H1 (cell line): ENCODE results near the gene NPHP4.

Source experiments
- ATF3 ChIP-seq: IDR thresholded peaks from 2 replicates; pipeline ENCODE4 v1.6.1; 2011; ENCODE audit warnings: low read depth, mild to moderate bottlenecking, low read length; ENCODE audit not compliant: insufficient read depth
- CTCF ChIP-seq, 3 experiments: IDR thresholded peaks; 1 replicate in 2 of 3; 2 replicates in 1 of 3; pipeline versions ENCODE4 v1.5.1 to v1.6.1; 2011; ENCODE audit warnings: low read length in 3 of 3, mild to moderate bottlenecking in 3 of 3, inconsistent platforms in 2 of 3, low read depth in 1 of 3, moderate library complexity in 1 of 3; ENCODE audit not compliant: insufficient read depth in 1 of 3; ENCODE audit errors: control extremely low read depth in 1 of 3
- EP300 ChIP-seq, 2 experiments: IDR thresholded peaks; 1 replicate in 1 of 2; 2 replicates in 1 of 2; pipeline ENCODE4 v1.6.1; 2011 to 2012; ENCODE audit warnings: low read depth in 2 of 2, low read length in 2 of 2, mild to moderate bottlenecking in 2 of 2, borderline replicate concordance in 1 of 2, inconsistent platforms in 1 of 2, moderate library complexity in 1 of 2
- RFX5 ChIP-seq: IDR thresholded peaks from 2 replicates; pipeline ENCODE4 v1.6.1; 2011; ENCODE audit warnings: low read depth, low read length, improper control_type of control experiment, borderline replicate concordance
- SIN3A ChIP-seq, 2 experiments: IDR thresholded peaks in 1 of 2; conservative IDR thresholded peaks in 1 of 2; 2 replicates each; pipeline ENCODE4 v1.6.1; 2011 to 2012; ENCODE audit warnings: low read length in 2 of 2, improper control_type of control experiment in 1 of 2, low read depth in 1 of 2, mild to moderate bottlenecking in 1 of 2
- TEAD4 ChIP-seq: IDR thresholded peaks from 2 replicates; pipeline ENCODE4 v1.6.1; 2012; ENCODE audit warnings: low read depth, low read length, inconsistent platforms, mixed read lengths

- TF ChIP-seq EP300 (IDR thresholded peaks at IDR 0.05; ENCODE audit: borderline replicate concordance in 1 of 2, low read depth in 2 of 2, low read length in 2 of 2) = no peak
- no peak for TF ChIP-seq CTCF (IDR thresholded peaks at IDR 0.05; ENCODE audit: control extremely low read depth in 1 of 3, insufficient read depth in 1 of 3, low read depth in 1 of 3, low read length in 3 of 3)
- TF ChIP-seq ATF3 = no peak
- no peak for TF ChIP-seq SIN3A (conservative IDR thresholded peaks at IDR 0.05 in 1 of 2, IDR thresholded peaks at IDR 0.05 in 1 of 2; ENCODE audit: low read depth in 1 of 2, low read length in 2 of 2)
- TF ChIP-seq TEAD4 = no peak
- no peak for TF ChIP-seq RFX5
Observed at GRCh38 chr1:6016191-6016865, 24.1 kb upstream of the NPHP4 start.
